Right lobe of liver (tissue), 6 donors: Measurements from ENCODE around the gene ACO2. TPM values are rescaled to one million over a fixed set of nuclear protein-coding genes. Genes with fewer than 3 reads are reported as not detected.

Source experiments
- ATAC-seq, 4 donors: fragments of 200-7000 bp; cut with Tn5 transposase; one replicate each; pipeline ENCODE4 v1.9.1; 2020; ENCODE audit warnings: mild to moderate bottlenecking in 4 of 4, moderate library complexity in 4 of 4
- DNase-seq, 3 donors: peaks; one replicate each; pipeline ENCODE4 v3.0.0-alpha.2; 2020
- H3K27ac ChIP-seq, 3 donors: fragments of 200-600 bp; one replicate each; pipeline ENCODE4 v1.8.0; 2022
- H3K27me3 ChIP-seq, 2 donors: fragments of 200-600 bp; one replicate each; pipeline ENCODE4 v1.8.0; 2022
- H3K36me3 ChIP-seq, 4 donors: fragments of 200-600 bp; sonication (generic) in 1 of 4; one replicate each; pipeline versions ENCODE4 v1.5.1 to v1.8.0; 2017 to 2022; ENCODE audit warnings: control low read depth in 1 of 4
- H3K4me1 ChIP-seq, 4 donors: fragments of 200-600 bp; sonication (generic) in 1 of 4; one replicate each; pipeline versions ENCODE4 v1.5.1 to v1.8.0; 2017 to 2022; ENCODE audit warnings: control low read depth in 1 of 4
- H3K4me3 ChIP-seq, 3 donors: fragments of 200-600 bp; one replicate each; pipeline ENCODE4 v1.8.0; 2022
- H3K9me3 ChIP-seq, 4 donors: fragments of 200-600 bp; sonication (generic) in 1 of 4; one replicate each; pipeline versions ENCODE4 v1.5.1 to v1.8.0; 2017 to 2022; ENCODE audit warnings: control low read depth in 1 of 4
- CTCF ChIP-seq, 4 donors: fragments of 200-600 bp in 3 of 4; fragments of 450-650 bp in 1 of 4; IDR thresholded peaks; one replicate each; pipeline versions ENCODE4 v1.5.1 to v1.8.0; 2016 to 2022; ENCODE audit warnings: antibody characterized with exemption in 4 of 4, mild to moderate bottlenecking in 2 of 4
- POLR2A ChIP-seq: fragments of 450-650 bp; IDR thresholded peaks from one replicate; pipeline ENCODE4 v1.6.1; 2017; ENCODE audit warnings: antibody characterized with exemption, mild to moderate bottlenecking
- WGBS: methylation state at CpG from one replicate; pipeline ENCODE4 v1.1.6; 2018; ENCODE audit warnings: low coverage, low lambda C conversion rate; ENCODE audit not compliant: insufficient coverage; ENCODE audit errors: missing lambda C conversion rate; 5-methylcytosine and 5-hydroxymethylcytosine counted together
- intact Hi-C, 2 donors: fragments of 100-400 bp; cut with DNase I; formaldehyde crosslinking; loops; one replicate each; pipeline versions ENCODE4 v1.11.2 to v1.14.1; 2022
- total RNA-seq, 6 experiments: library from RNA; depleted of rRNA in 2 of 6; stranded (reverse); fragments of >200 nt in 2 of 6; fragmentation: NEBNext Ultra II Directional in 3 of 6; extraction: Animal tissue kit (Norgen Biotek cat#: 25700) in 3 of 6; gene quantifications; one replicate each; pipeline versions ENCODE4 v1.1.0 to v1.2.4, GENCODE V29; 2016 to 2023
- donor health status: DM: no; HTN: yes; CAD: no.
- donor health status: DM: no; HTN: no; CAD: no.
- donor health status: DM: no; HTN: no; CAD: no.
- donor health status: DM: no; HTN: yes; CAD: no.
- donor health status: DM: no; HTN: yes; CAD: no.

Gene ACO2
- total RNA-seq, 6 experiments from 2014 or later: 62.6 to 135 (median 66.8) TPM

- Histone ChIP-seq H3K9me3 (no peaks in the 10 kb centered on the region), H3K4me3 (peak overlapping the region in 1 of 3 donors; percentile 44), H3K27ac (peak overlapping the region in 1 of 3 donors; percentile 33), H3K4me1 (peaks cover 0 to 16% (median 3%) of the 10 kb centered on the region in 4 donors), H3K27me3 (no peaks in the 10 kb centered on the region), H3K36me3 (no peaks in the 10 kb centered on the region)
- ATAC-seq (no peak), DNase-seq (no peak)
- TF ChIP-seq CTCF (IDR thresholded peaks at IDR 0.05) (no peak), POLR2A (no peak)
- no CpG with 5 or more reads among the region's 5 CpGs for WGBS
- intact Hi-C loops: no loop called here
These were observed 92.9 kb downstream of the ACO2 start for GRCh38 chr22:41561788-41562187.

GRCh38 chr22:41562461-41562860, 93.5 kb downstream of the ACO2 start:
- 80% methylated on average over 1 of the region's 4 CpGs for WGBS
- intact Hi-C loops: no loop called here
- Histone ChIP-seq H3K4me1 (peaks cover 0 to 9% (median 0%) of the 10 kb centered on the region in 4 donors), H3K27ac (no peak overlapping the region), H3K4me3 (no peak overlapping the region), H3K36me3 (no peaks in the 10 kb centered on the region), H3K9me3 (no peaks in the 10 kb centered on the region), H3K27me3 (no peaks in the 10 kb centered on the region)
- DNase-seq: no peak
- ATAC-seq: no peak
- TF ChIP-seq POLR2A: no peak
- no peak for TF ChIP-seq CTCF (IDR thresholded peaks at IDR 0.05)

DNA sequence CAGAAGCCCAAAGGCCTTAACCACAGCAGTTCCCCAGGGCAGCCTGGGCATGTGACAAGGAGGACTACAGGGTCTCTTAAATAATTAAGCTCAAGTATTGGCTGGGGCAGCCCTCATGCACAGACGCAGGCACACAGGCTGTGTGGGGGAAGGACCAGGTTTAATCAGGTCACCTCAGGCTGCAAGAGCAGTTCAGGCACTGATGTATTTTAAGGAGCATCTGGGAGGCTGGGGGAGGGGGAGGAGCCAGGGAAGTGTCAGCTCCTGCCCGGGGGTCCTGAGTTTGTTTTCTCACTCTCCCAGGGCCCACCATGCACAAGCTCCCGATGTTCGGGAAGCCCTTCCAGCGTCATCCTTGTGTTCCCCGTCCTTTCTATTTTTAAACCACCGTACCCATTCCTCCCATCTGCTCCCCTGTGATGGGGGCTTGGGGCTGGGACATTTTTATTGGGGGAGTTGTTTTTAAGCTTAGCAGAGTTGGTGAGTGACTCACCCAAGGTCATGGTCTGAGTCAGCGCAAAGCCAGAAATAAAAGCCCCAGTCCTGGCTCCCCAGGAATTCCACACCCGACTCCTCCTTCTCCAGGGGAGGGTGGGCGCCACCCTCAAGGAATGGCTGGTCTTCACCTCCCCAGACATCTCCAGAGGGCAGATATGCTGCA, 94.3 kb downstream of the ACO2 start:
- intact Hi-C loops: no loop called here
- H3K27me3 ChIP-seq: no peaks in the 10 kb centered on the region
- H3K36me3 ChIP-seq: no peaks in the 10 kb centered on the region
- WGBS: 59% methylated on average over 7 of the region's 10 CpGs
- H3K4me1 ChIP-seq: peaks cover 0 to 5% (median 0%) of the 10 kb centered on the region in 4 donors
- TF ChIP-seq POLR2A (no peak), CTCF (IDR thresholded peaks at IDR 0.05) (no peak)
- no peak overlapping the region for H3K4me3 ChIP-seq
- no peak overlapping the region for H3K27ac ChIP-seq
- DNase-seq (no peak), ATAC-seq (no peak)
- H3K9me3 ChIP-seq: no peaks in the 10 kb centered on the region

DNA sequence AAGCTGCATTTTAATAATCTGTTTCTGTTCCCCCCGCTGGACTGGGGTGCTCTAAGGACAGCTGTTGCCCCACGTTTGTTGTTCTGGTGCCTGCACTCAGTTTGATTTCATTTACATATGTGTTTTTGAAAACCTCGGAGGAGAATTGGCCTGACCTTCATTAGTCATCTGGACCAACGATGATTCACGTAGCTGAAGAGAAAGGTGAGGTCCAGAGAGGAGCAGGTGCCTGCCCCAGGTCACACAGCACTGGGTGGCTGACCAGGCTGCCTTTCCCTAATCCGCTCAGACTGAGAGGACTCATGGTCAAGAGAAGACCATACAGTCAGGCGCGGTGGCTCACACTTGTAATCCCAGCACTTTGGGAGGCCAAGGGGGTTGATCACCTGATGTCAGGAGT, 95.6 kb downstream of the ACO2 start:
- no peaks in the 10 kb centered on the region for H3K4me1 ChIP-seq
- no peak overlapping the region for H3K27ac ChIP-seq
- no peaks in the 10 kb centered on the region for H3K27me3 ChIP-seq
- no peak overlapping the region for H3K4me3 ChIP-seq
- no peaks in the 10 kb centered on the region for H3K36me3 ChIP-seq
- no peak for ATAC-seq
- intact Hi-C loops: no loop called here
- DNase-seq: no peak
- no peak for TF ChIP-seq POLR2A
- no peak for TF ChIP-seq CTCF (IDR thresholded peaks at IDR 0.05)
- no peaks in the 10 kb centered on the region for H3K9me3 ChIP-seq
- 100% methylated on average over 3 of the region's 8 CpGs for WGBS
